Inferior parietal cortex (tissue), 1 donor: Measurements from ENCODE around the gene SEMA4D.

Experiments
- DNase-seq: peaks from one replicate; pipeline ENCODE4 v3.0.0-alpha.2; 2016; ENCODE audit errors: extremely low spot score

SEMA4D gene

DNA sequence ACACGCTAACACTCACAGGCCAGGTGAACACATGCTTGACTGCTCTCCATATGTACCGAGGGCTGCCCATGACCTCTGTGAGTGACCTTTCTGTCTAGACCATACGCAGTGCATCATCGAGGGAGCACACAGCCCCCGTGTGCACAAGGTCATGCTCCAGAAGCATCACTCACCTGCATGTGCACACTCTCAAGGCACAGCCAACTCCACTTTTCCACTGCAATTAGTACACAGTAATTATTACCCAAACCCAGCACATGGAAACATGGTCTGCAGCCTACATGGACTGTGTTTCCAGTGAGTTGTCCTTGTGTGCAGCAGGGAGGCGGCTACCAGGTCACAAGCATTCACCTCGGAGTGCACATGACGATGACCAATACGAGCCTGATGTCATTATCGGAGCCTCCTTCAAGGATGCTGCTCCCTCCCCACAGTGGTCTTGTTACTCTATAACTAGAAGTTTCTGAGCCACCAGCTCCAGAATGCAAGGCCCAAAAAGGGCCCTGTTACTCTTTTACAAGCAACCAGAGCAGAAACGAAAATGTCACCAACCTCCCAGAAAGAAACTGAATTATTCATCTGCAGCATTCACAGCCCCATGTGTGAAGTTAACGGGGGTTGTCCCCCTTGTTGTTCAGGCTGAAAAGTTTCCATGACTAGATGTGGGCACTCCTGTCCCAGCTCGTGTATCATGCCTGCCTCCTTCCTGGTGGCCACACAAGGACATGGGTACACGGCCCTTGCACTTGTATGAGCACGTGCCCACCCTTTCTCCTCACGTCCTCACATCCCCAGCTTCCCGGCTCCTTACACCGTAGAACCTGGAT is 31.2 kb downstream of the SEMA4D start:
- DNase-seq = no peak

DNA sequence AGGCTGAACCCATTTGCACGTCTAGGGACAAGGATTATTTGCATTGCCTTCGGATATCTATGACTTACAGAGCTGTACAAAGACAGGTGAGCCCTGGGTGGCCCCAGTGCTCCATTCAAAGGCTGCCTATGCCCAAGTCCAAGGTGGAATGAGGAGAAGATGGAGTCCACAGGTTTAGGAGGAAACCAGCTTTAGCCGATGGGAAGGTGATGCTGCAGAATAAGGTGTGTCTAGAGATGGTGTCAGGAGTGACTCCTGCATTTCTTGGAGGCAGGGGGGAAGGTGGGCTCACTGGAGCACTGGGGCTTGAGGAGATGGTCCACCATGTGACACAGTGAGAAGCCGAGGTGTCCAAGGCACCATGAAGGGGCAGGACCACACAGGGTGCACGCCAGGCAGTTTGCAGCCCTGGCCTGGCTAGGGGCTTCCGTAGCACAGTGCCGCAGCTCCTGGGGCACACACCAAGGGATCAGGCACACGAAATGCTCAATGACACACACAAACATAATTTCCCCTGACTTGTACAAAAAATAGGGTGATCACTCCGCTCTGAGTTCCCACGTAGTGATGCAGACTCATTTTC is 32.1 kb downstream of the SEMA4D start:
- no peak for DNase-seq

DNA sequence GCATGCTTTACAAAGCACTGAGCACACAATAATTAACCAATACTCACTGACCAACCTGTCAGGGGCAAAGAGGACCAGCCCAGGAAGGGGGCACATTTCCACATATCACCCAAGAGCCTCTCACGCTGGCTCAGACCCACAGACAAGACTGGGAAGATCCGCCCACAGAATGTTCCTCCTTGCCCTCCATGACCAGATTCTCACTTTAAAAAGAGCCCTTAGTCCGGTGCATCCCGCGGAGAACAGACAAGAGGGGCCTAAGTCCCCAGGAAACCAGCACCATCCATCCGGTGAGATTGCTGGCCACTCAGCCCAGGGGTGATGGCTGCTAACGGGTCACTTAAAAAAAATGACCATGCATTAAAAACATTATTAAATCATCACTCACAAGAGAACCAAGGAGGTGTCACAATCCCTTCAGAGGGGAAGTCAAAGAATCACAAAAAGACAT is 32.9 kb downstream of the SEMA4D start:
- no peak for DNase-seq

DNA sequence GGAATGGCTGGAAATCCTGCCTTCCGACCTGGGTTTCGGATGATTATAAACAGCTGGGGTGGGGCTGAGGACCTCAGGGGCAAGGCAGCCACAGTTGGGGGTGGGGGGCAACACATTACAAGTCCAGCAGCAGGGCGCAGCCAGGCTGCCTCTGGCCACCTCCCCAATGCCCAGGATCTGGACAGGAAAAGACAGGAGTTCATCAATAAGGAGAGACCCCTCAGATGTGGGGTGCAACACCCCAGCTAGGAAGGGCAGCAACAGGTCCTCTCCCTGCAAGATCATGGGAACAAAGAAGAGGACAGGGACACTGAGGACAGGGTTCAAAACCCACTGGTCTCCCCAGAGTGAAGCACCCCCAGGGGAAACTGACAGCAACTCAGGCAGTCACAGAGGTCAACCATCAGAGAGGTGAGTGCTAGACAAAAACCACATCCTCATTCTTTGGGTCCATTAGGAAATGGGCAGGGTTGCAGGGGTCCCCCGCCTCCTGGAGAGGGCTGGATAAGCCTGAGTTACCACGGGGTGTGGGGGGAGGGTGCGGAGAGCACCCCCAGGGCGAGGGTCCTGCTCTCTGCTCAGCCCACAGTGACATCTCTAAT is 33.5 kb downstream of the SEMA4D start:
- no peak for DNase-seq

GRCh38 chr9:89462817-89463683 is 34.9 kb downstream of the SEMA4D start:
- no peak for DNase-seq

DNA sequence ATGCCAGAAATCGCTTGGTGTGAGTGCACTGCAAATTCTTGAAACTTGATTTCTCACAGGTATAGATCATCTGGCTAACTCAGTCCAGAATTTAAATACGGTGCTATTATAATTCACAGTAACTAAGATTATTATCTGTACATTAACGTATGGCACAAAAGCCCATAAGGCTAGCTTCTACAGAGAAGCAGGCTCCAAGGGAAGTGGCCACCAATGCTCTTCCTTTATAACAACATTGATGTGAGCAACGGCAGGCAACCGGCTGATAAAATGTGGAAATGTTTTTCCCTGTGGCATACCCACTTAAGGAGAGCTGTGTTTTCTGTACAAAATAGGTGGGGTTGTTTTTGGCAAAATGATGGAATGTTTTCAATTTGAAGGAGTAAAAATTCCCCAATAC is 35.7 kb downstream of the SEMA4D start:
- DNase-seq = no peak

GRCh38 chr9:89461265-89461664 is 36.6 kb downstream of the SEMA4D start:
- DNase-seq = no peak

DNA sequence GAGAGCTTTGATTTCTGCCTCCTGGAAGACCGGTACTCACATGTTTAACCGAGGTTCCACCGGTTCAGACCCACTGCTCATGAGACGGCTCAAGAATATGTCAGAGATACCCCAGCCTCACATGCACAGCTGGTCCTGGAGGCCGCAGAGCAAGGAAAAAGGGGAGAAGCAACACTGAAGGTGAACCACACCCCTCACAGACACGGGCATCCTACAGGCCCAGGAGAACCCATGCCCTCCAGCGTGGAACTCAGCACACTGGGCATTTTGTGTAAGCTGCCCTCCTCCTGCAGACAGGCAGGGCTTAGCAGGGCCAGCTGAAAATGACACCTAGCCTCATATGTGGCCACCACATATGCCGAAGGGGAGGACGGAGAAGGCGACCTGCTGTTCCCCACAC is 37.4 kb downstream of the SEMA4D start:
- DNase-seq = no peak

GRCh38 chr9:89458768-89459496 is 39.0 kb downstream of the SEMA4D start:
- DNase-seq = no peak

GRCh38 chr9:89457376-89457855 is 40.5 kb downstream of the SEMA4D start:
- DNase-seq = no peak

GRCh38 chr9:89455356-89455824 is 42.5 kb downstream of the SEMA4D start:
- no peak for DNase-seq

DNA sequence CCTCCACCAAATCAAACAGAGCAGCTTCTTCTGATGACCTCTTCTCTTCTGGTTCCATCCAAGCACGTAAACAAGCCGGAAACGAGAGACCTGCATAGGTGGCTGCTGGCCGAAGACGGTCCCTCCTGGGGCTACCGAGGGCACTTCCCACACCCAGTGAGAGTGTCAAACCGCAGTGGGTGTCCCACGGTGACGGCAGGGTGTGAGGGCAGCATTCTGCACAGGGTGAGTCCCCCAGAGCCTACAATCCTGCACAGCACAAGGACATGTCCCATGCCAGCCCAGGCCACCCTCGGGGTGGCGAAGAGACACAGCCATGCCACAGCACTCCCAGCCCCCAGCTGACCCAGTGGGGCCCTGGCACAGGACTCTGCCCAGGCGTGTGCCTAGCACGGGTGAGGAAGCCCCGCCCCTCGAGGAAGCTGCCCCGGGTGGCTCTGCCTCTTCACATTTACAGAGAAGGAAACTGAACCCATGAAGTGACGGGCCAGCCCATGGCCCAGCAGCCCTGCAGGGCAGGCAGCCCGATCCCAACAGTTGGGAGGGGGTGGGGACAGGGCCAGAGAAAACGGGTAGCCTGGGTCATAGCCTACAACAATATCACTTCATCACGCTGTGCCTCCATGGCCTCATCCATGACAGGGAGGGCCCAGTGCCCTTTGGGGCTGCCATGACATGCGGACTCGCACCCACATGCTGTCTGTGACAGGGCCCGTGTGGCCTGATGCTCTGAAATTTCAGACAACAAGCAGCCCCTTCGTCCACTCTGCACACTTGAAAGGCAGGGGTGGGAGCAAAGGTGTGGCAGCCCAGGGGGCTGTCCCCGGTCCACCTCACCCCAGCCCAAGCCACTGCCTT is 43.2 kb downstream of the SEMA4D start:
- DNase-seq = no peak

- peak; percentile 55 for DNase-seq
These were observed 44.5 kb downstream of the SEMA4D start for GRCh38 chr9:89453452-89453851.

DNA sequence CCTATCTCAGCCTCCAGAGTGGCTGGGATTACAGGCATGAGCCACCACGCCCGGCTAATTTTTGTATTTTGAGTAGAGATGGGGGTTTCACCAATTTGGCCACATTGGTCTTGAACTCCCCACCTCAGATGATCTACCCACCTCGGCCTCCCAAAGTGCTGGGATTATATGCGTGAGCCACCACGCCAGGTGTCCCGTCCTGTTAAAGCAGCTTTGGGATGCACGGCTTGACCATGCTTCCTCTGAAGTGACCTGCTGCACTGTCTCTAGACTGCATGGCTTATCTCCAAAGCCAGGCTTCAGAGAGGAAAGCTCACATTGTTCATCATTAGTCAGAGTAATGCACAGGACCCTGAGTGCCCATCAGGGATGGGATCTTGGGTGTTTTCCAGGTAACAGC is 45.4 kb downstream of the SEMA4D start:
- no peak for DNase-seq

GRCh38 chr9:89450213-89450612 is 47.7 kb downstream of the SEMA4D start:
- DNase-seq = no peak

- no peak for DNase-seq
These were observed 48.6 kb downstream of the SEMA4D start for GRCh38 chr9:89449261-89449671.

- DNase-seq = no peak
These were observed 49.1 kb downstream of the SEMA4D start for GRCh38 chr9:89448821-89449220.

DNA sequence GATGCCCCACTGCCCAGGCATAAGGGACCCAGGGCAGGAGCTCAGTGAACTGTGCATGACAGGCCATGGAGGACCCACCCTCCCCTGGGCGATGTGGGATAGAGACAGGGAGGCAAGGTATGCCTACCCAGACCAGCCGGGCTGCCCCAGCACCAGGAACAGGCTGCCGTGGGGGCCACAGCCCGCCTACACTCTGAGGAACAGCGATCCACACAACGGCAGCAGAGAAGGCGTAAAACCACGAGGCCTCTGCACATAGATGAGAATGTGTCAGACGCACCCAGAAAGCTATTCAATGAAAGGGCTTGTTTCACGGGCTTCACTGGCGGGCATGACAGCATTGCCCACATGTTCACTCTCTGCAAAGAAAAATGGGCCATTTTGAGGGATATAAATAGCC is 49.5 kb downstream of the SEMA4D start:
- DNase-seq = peak; percentile 87

- no peak for DNase-seq
These were observed 50.5 kb downstream of the SEMA4D start for GRCh38 chr9:89447416-89447815.

DNA sequence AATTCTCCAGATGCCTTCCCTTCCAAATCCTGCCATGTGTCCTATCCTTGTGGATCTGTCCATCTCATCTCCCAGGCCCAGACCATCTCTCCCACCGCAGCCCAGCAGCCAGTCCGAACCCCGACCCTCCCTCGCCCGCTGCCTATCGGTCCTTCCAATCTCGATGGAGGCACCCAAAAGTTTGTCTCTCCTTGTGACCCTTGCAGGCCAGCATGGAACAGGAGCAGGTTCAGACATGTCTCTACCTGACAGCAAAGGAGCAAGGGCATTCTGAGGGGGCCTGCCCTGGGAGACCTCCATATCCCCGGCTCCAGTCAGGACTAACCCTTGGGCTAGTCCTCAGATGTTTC is 51.0 kb downstream of the SEMA4D start:
- no peak for DNase-seq
